GM03348 (cell line): ENCODE results near the gene ADCY4.

Experiments used
- DNase-seq: peaks from one replicate; pipeline ENCODE4 v3.0.0; 2012; ENCODE audit warnings: low spot score

The ADCY4 gene

GRCh38 chr14:24297190-24297964, 37.5 kb downstream of the ADCY4 start:
- no peak for DNase-seq

DNA sequence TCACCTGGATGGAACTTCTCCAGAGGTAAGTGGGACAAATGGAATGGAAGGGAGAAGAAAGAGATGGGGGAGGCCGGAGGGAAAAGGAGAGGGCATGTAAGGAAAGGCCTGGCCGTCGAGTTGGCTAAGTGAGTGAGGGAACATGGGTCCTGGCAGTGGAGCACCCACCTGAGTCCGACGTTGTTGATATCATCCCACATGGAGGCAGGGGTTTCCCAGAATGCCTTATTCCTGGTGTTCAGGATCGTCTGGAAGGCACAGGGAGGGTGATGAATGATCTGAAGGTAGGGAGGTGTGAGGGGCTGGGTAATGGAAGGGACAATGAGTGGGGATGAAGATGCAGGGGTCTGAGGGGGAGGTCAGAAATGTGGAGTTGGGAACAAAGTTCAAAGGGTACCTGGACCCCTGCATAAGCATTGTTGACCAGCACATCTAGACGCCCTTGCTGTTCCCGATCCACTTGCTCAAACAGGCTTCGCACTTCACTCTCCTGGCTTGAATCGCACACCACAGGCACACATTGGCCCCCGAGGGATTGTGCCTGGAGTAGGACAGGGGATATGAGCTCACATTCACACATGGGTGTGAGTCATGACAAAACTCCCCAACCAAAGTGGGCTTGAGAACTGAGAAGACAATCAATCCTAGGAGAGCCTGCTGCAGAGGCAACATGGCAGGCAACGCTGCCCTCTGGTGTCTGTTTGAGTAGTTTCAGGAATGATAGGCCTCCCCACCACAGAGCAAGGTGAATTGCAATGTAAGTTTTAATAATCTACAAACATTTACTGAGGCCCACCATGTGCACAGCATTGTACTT, 38.3 kb downstream of the ADCY4 start:
- peak; percentile 88 for DNase-seq

DNA sequence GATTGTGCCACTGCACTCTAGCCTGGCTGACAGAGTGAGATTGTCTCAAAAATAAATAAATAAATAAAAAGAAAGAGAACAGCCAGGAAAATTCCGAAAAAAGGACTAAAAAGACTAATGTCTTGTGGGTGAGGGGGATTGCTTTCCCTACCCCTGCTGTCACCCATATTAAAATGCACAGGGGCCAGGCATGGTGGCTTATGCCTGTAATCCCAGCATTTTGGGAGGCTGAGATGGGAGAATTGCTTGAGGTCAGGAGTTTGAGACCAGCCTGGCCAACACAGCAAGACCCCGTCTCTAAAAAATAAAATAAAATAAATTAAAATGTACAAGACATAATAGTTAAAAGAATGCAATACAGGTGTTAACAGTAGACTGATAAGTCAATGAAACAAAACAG, 41.3 kb downstream of the ADCY4 start:
- DNase-seq: no peak

DNA sequence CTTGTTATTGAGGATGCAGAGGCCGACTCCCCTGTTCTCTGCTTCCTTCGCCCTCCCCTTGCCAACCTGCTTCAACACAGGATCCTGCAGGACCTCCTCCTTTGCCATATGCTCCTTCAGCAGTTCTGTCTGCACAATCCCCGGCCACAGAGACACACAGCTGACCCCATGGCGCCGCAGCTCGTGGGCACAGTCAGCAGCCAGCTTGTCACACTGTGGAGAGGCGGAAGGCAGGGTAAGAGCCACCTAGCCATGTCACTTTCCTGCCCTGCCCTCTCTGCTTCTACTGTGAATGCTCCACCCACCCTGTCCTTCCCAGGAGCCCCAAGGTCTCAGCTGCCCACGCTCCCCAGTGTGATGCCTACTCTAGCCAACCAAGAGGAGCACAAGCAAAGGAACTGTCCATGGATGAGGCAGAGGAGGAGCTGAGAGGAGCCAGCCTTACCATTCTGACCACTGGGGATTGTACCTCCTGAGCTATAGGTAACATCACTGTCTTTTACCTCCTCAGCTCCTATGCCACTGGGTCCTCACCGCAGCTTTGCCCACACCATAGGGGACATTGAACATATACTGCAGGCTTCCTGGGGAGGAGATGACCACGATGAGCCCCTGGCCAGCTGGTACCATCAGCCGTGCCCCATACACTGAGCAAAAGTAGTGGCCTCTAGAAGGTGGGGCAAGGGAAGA, 42.6 kb downstream of the ADCY4 start:
- DNase-seq: no peak

- DNase-seq: no peak
Measured at GRCh38 chr14:24291446-24292117, 43.3 kb downstream of the ADCY4 start.

DNA sequence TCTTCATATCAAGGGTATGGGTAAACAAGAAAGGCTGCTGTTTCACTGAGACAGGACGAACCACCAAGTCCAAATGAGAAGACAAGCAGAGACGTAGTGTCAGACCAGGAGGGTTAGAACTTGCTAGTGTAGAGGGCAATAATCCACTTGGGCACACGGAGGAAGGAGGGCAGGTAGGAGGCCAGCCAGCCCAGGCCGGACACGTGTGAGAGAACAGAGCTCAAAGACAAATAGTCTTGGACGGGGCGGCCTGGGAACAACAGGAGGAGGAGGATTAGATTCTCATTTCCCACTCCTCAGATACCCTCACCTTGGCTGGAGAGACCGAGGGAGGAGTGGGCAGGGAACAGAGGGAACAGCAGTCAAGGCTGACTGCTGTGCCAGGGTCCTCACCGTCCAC, 44.1 kb downstream of the ADCY4 start:
- no peak for DNase-seq

GRCh38 chr14:24289649-24290280, 45.1 kb downstream of the ADCY4 start:
- no peak for DNase-seq

DNA sequence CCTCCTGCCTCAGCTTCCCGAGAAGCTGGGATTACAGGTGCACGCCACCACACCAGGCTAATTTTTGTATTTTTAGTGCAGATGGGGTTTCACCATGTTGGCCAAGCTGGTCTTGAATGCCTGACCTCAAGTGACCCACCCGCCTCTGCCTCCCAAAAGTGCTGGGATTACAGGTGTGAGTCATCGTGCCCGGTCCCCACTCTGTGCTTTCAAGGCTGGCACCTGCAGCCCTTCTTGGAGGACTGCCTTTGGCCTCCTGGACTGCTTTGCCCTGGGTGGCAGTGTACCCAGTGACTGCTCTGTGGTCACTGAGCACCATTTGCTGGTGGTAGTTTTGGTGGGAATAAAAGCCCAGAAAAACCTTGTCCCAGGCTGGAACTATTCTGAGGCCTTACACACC, 47.9 kb downstream of the ADCY4 start:
- no peak for DNase-seq

GRCh38 chr14:24285351-24285750, 49.5 kb downstream of the ADCY4 start:
- DNase-seq: peak; percentile 40

DNA sequence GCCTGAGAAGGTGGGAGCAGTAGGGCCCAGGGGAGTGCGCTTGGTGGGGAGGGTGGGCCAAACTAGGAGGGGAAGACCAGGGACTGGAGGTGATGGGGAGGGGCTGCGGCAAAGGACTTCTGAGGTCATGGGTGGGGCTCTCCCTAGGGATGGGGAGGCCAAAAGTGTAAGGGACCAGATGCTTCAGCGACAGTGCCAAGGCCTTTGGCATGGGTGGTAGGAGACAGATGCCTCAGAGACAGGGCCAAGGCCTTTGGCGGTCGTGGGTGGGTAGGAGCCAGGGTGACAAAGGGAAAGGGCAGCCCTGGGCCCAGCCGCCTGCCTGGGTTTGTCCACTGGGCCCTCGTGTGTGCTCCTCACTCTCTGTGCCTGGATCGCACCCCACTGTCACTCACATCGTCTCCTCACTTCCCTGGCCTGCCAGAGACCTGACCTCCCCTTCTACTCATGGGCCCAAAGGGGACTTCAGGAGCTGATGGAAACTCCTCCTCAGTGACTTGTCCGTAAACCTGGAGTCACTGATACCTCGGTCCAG, 50.3 kb downstream of the ADCY4 start:
- no peak for DNase-seq

DNA sequence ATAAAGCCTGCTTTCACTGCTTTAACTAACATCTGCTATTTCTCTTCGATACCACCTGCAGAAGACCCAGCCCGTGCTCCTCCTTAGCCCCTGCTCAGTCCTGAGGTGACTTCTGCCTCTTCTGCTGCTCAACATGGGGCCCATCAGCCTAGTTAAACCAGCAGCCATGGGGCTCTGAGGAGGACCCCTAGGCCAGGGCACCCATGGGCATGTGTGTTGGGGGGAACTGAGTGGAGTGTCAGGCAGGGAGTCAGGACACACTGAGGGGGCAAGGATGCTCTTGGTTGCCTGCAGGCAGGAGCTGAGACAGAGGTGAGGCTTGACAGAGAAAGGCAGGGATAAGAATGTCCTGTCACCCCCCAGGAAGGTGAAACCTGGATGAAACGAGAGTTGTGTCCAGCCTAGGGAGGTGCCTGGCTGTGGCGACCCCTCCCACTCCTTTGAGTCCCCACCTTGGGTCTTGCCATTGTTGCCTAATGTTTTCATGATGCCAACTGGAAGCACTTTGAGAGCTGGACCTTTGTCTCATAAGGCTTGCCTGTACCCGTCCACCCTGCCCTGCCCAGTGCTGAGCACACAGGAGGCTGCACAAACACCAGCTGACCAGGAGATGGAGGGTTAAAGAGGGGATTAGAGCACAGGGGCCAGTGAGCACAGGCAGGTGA, 50.9 kb downstream of the ADCY4 start:
- DNase-seq: no peak

DNA sequence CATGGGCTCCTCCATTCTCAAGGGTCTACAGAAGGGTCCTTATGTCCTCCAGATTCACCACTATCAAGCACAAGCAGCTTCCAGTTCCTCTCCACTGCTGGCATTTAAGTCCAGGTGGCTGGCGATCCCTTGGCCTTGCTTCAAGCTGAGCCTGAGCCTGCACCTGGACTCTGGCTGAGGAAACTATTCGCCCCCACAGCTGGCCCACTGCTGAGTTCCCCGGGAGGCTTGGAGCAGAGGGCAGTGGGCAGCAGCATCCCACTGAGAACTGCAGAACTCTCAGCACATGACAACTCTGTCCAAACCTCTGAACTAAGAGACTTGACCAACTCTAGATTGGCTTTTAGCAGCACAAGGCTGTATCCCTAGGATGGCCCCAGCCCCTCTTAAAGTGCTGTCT, 52.1 kb downstream of the ADCY4 start:
- no peak for DNase-seq

DNA sequence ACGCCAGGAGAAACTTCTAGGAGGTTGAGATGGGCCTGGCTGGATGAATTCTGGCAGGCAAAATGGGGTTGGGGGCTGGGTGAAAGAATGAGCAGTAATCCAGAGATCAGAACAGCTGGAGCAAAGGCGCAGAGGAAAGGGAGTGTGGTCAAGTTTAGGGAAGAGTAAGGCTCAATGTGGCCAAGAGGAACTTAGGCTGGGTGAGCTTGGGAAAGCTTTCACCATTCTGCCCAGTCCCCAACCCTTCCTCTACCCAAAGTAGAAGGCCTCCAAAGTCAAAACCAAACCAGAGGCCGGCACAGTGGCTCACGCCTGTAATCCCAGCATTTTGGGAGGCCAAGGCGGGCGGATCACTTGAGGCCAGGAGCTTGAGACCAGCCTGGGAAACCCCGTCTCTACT, 53.2 kb downstream of the ADCY4 start:
- DNase-seq: no peak

GRCh38 chr14:24280797-24281460, 53.9 kb downstream of the ADCY4 start:
- peak; percentile 31 for DNase-seq

GRCh38 chr14:24279301-24280186, 55.3 kb downstream of the ADCY4 start:
- DNase-seq: no peak

GRCh38 chr14:24278424-24278823, 56.4 kb downstream of the ADCY4 start:
- no peak for DNase-seq

DNA sequence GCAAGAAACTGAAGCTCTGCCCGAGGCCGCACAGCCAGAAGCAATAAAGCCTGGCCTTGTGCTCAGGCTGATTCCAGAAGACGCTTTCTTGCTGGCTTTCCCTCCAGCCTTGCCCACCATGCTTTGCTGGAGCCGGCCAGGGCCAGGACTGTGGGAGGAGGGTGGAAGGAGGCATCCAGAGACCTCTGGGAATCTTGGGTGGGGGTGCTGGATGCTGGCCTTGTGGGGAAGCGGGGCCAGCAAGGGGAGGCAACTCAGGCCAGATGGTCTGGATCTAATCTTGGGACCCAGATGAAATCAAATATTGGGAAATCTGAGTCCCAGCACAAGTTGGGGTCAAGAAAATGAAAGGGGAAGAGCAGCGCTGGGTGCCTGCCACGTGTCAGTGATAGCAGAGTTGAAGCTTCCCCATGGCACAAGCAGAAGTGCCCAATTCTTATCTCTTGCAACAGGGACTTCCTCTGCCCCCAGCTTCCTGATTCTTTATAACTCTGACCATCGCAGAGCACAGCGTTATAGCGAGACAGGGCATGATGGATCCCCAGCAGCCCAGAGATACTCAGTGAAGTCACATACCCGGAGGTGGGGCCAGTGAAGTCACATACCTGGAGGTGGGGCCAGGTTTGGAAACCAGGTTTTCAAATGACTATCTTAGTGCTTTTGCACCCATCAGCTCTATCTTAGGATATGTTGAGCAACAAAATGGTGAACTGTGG, 57.1 kb downstream of the ADCY4 start:
- DNase-seq: no peak

- DNase-seq: no peak
Measured at GRCh38 chr14:24277071-24277470, 57.8 kb downstream of the ADCY4 start.

DNA sequence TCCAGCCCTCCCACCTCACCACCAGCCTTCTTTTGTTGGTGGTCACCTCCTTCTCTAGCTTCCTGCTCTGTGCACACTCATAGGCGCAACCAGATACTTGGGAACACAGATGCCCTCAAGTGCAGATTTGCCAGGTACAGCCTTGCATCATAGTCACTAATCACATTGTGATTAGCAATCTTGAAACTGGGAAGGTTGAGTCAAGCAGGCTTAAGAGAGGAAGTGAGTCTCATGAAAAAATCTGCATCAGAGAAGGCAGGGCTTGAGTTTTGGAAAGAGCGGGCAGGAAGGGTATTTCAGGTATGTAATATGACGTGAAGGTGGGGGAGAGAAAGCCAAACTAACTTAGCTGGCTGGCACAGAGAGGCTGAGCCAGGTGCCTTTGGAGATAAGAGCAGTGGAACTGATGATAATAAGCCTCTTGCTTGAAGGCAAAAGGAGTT, 60.7 kb downstream of the ADCY4 start:
- no peak for DNase-seq
